GM12878 (cell line): ENCODE measurements around the gene LRRC75A. TPM values are rescaled to one million over a fixed set of nuclear protein-coding genes. Genes with fewer than 3 reads are reported as not detected.

ENCODE experiments used
- ATAC-seq: fragments of 200-7000 bp; cut with Tn5 transposase; 3 replicates; pipeline ENCODE4 v1.9.1; 2020; ENCODE audit warnings: mild to moderate bottlenecking, moderate library complexity
- BruUV-seq: library from RNA; stranded (reverse); fragments of 400-500 nt; replicated peaks from 2 replicates; lab custom pipeline; 2021; lab: Mats Ljungman, UMichigan
- CTCF ChIA-PET: fragments of 300-600 bp; sonication (Branson Sonifier 250); formaldehyde crosslinking; extraction: SDS; loops from one replicate; lab custom pipeline; 2021; ENCODE audit warnings: inconsistent platforms; lab: Yijun Ruan, JAX
- POLR2A ChIA-PET: fragments of 350-600 bp; formaldehyde crosslinking; extraction: SDS; loops from one replicate; lab custom pipeline; 2021; ENCODE audit warnings: inconsistent platforms; lab: Charles Lee
- RAD21 ChIA-PET: fragments of 300-600 bp; sonication (Branson Sonifier 250); formaldehyde crosslinking; loops from one replicate; lab custom pipeline; 2023; ENCODE audit warnings: antibody characterized with exemption; ENCODE audit not compliant: unreplicated experiment; lab: Charles Lee
- SMC1A ChIA-PET: fragments of 300-600 bp; sonication (Branson Sonifier 250); formaldehyde crosslinking; loops from one replicate; lab custom pipeline; 2023; ENCODE audit not compliant: unreplicated experiment, uncharacterized antibody; lab: Charles Lee
- DNase-seq: peaks from one replicate; pipeline ENCODE4 v3.0.0-alpha.2; 2011; ENCODE audit warnings: low read depth, low spot score
- FAIRE-seq: peaks from 3 replicates; lab custom pipeline; 2011; peaks lifted over from hg19 to GRCh38; lab: Jason Lieb, UNC
- H2AFZ ChIP-seq: 2 replicates; pipeline ENCODE4 v1.6.0; 2011; ENCODE audit warnings: low read depth, low read length, control low read depth; ENCODE audit not compliant: control insufficient read depth
- H3K27ac ChIP-seq: 2 replicates; pipeline ENCODE4 v1.5.1; 2011; ENCODE audit warnings: control low read depth; ENCODE audit not compliant: control insufficient read depth, insufficient read depth
- H3K27me3 ChIP-seq, 2 experiments: replicated peaks in 1 of 2; 2 replicates each; pipeline versions ENCODE4 v1.6.0 to v1.6.1; 2011; ENCODE audit warnings: low read length in 1 of 2; ENCODE audit not compliant: control insufficient read depth in 2 of 2, insufficient read depth in 2 of 2
- H3K36me3 ChIP-seq, 2 experiments: 2 replicates each; pipeline ENCODE4 v1.5.1; 2011; ENCODE audit warnings: low read length in 1 of 2; ENCODE audit not compliant: control insufficient read depth in 2 of 2, insufficient read depth in 2 of 2
- H3K4me1 ChIP-seq: 2 replicates; pipeline ENCODE4 v1.6.1; 2011; ENCODE audit warnings: mild to moderate bottlenecking, low read length, moderate library complexity, mixed read lengths; ENCODE audit not compliant: control insufficient read depth, insufficient read depth
- H3K4me2 ChIP-seq: 2 replicates; pipeline ENCODE4 v1.6.0; 2011; ENCODE audit warnings: control low read depth; ENCODE audit not compliant: control insufficient read depth, insufficient read depth
- H3K4me3 ChIP-seq: fragments of 200-600 bp; sonication (generic); 2 replicates; pipeline ENCODE4 v1.5.1; 2016
- H3K79me2 ChIP-seq: 2 replicates; pipeline ENCODE4 v1.6.0; 2011; ENCODE audit warnings: low read length; ENCODE audit not compliant: control insufficient read depth, insufficient read depth
- H3K9ac ChIP-seq: 2 replicates; pipeline ENCODE4 v1.8.0; 2011; ENCODE audit warnings: low read length, control low read depth, mixed read lengths; ENCODE audit not compliant: control insufficient read depth, insufficient read depth
- H3K9me3 ChIP-seq: replicated peaks from 3 replicates; pipeline ENCODE4 v1.5.1; 2011; ENCODE audit warnings: mild to moderate bottlenecking, low read length; ENCODE audit not compliant: control insufficient read depth, insufficient read depth
- H4K20me1 ChIP-seq: 2 replicates; pipeline ENCODE4 v1.6.0; 2011; ENCODE audit not compliant: control insufficient read depth, insufficient read depth
- GABPA ChIP-seq: IDR thresholded peaks from 2 replicates; pipeline ENCODE4 v1.6.1; 2014; ENCODE audit warnings: antibody characterized with exemption, low read depth, mild to moderate bottlenecking, inconsistent platforms
- NFYA ChIP-seq: IDR thresholded peaks from 2 replicates; pipeline ENCODE4 v1.6.1; 2011; ENCODE audit warnings: low read depth, mild to moderate bottlenecking, low read length, improper control_type of control experiment, borderline replicate concordance
- RAD21 ChIP-seq: IDR thresholded peaks from 2 replicates; pipeline ENCODE4 v1.6.1; 2011; ENCODE audit warnings: mild to moderate bottlenecking, low read depth, low read length, moderate library complexity; ENCODE audit not compliant: insufficient read depth
- whole genome bisulfite sequencing: methylation state at CpG from one replicate; pipeline ENCODE4 v1.1.6; 2016; ENCODE audit warnings: low lambda C conversion rate; ENCODE audit not compliant: insufficient replicate concordance, insufficient coverage; ENCODE audit errors: missing lambda C conversion rate; 5-methylcytosine and 5-hydroxymethylcytosine counted together
- in situ Hi-C: fragments of 300-500 bp; cut with MboI; formaldehyde crosslinking; loops from 9 replicates; pipeline ENCODE4 v1.14.3; 2018; ENCODE audit warnings: mixed read lengths
- intact Hi-C: fragments of 100-400 bp; cut with micrococcal nuclease; formaldehyde crosslinking; loops from one replicate; pipeline ENCODE4 v1.14.2; 2022; ENCODE audit not compliant: unreplicated experiment
- polyA plus RNA-seq, 11 experiments: library from polyadenylated mRNA; depleted of rRNA in 4 of 11; unstranded in 6 of 11; stranded (reverse) in 5 of 11; fragments of >200 nt; fragmentation: Nextera tagmentation in 4 of 11; fragmentation: Illumina TruSeq in 1 of 11; extraction: Ambion mirVana in 4 of 11; extraction: Trizol in 1 of 11; gene quantifications; 1 replicate in 1 of 11; 2 replicates in 10 of 11; pipeline versions ENCODE4 v1.2.1 to v1.2.3, GENCODE V29; 2011 to 2016; ENCODE audit warnings: inconsistent platforms in 2 of 11, missing spikeins in 2 of 11, low read depth in 1 of 11
- total RNA-seq, 4 experiments: library from RNA; depleted of rRNA in 3 of 4; stranded (reverse); fragments of >200 nt in 3 of 4; fragmentation: Illumina TruSeq in 1 of 4; extraction: Trizol in 1 of 4; gene quantifications; 2 replicates each; pipeline versions ENCODE4 v1.2.1 to v1.2.3, GENCODE V29; 2013 to 2021
- TF ChIP-seq, protein P1 (sequence below): fragments of 450-650 bp; formaldehyde crosslinking; IDR thresholded peaks from 2 replicates; pipeline ENCODE4 v1.4.0; 2020; ENCODE audit warnings: mild to moderate bottlenecking, moderate library complexity

Gene LRRC75A
- total and polyA plus RNA-seq, 10 of the 15 experiments (the other 5 are each of a cell fraction or from before 2014, with no cell fraction given), result 0.01 to 1.3 (median 0.09) TPM; not detected in 2

DNA sequence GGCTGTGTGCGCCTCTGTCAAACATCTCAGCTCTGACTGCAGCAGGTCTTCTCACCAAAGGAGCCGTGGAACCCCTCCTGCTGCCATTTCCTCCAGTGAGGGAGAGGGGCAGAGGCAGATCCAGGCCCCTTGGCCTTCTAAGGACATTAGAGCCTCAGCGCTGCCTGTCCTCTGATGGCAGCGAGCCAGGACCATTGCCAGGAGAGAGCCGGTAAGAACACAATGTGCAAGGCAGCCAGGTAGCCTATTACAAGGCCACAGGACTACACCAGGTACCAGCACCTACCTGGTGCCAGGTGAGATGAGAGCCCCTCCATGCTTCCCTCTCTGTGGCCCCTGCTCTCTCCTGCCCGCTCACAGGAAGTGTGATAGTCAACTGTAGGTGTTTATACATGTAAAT lies 11.0 kb downstream of the LRRC75A start:
- H3K36me3 ChIP-seq, result no peaks in the 10 kb centered on the region
- in situ Hi-C loops (no loop called here), intact Hi-C loops (no loop called here)
- CTCF ChIA-PET, result no interaction called here
- no peak overlapping the region for H3K4me2 ChIP-seq
- RAD21 ChIA-PET, result no interaction called here
- no TSS peak for BruUV-seq
- H2AFZ ChIP-seq, result no peak overlapping the region
- no peaks in the 10 kb centered on the region for H3K9me3 ChIP-seq
- WGBS, result 42% methylated on average over 6 of the region's 6 CpGs
- H3K27ac ChIP-seq, result no peak overlapping the region
- SMC1A ChIA-PET, result interaction anchor here (0.5 kb wide), 1 partner anchor 197 kb away, joined by 4 read pairs; no protein-coding TSS in a partner anchor
- H3K79me2 ChIP-seq, result no peaks in the 10 kb centered on the region
- no peak for TF ChIP-seq NFYA
- TF ChIP-seq, protein P1, sequence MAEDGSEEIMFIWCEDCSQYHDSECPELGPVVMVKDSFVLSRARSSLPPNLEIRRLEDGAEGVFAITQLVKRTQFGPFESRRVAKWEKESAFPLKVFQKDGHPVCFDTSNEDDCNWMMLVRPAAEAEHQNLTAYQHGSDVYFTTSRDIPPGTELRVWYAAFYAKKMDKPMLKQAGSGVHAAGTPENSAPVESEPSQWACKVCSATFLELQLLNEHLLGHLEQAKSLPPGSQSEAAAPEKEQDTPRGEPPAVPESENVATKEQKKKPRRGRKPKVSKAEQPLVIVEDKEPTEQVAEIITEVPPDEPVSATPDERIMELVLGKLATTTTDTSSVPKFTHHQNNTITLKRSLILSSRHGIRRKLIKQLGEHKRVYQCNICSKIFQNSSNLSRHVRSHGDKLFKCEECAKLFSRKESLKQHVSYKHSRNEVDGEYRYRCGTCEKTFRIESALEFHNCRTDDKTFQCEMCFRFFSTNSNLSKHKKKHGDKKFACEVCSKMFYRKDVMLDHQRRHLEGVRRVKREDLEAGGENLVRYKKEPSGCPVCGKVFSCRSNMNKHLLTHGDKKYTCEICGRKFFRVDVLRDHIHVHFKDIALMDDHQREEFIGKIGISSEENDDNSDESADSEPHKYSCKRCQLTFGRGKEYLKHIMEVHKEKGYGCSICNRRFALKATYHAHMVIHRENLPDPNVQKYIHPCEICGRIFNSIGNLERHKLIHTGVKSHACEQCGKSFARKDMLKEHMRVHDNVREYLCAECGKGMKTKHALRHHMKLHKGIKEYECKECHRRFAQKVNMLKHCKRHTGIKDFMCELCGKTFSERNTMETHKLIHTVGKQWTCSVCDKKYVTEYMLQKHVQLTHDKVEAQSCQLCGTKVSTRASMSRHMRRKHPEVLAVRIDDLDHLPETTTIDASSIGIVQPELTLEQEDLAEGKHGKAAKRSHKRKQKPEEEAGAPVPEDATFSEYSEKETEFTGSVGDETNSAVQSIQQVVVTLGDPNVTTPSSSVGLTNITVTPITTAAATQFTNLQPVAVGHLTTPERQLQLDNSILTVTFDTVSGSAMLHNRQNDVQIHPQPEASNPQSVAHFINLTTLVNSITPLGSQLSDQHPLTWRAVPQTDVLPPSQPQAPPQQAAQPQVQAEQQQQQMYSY (CRISPR knock-in tag), result no peak
- H3K9ac ChIP-seq, result no peak overlapping the region
- H3K4me1 ChIP-seq, result no peaks in the 10 kb centered on the region
- POLR2A ChIA-PET, result no interaction called here
- no peak for DNase-seq
- H4K20me1 ChIP-seq, result no peaks in the 10 kb centered on the region
- no peak overlapping the region for H3K4me3 ChIP-seq
- no peak for ATAC-seq
- H3K27me3 ChIP-seq, result peaks cover 0 to 3% of the 10 kb centered on the region in 2 experiments; a peak in 2 of 4 replicates
- FAIRE-seq, result no peak

DNA sequence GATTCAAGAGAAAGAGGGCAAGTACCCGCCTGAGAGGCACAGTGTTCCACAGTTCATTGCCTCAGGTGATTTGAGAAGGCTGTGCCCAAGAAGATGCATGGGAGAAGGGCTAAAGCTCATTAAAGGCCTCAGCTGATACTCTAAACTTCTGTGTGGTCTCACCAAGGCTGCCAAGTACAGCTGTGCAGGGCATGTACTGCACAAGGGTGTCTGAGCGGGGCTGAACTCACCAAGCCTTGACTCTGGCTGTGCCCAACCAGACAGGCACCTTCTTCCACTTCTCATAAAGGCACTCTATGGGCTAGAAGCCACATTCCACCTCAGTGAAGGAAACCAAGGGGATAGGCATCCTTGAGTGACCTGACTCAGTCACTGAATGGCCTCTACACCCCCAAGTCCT lies 12.7 kb downstream of the LRRC75A start:
- ATAC-seq (no peak), FAIRE-seq (no peak), DNase-seq (no peak)
- no peak overlapping the region for H3K27ac ChIP-seq
- ChIA-PET CTCF (no interaction called here), RAD21 (no interaction called here), SMC1A (no interaction called here), POLR2A (no interaction called here)
- TF ChIP-seq RAD21 (no peak), GABPA (no peak)
- TF ChIP-seq, protein P1 (CRISPR knock-in tag), result no peak
- no TSS peak for BruUV-seq
- no peak overlapping the region for H2AFZ ChIP-seq
- in situ Hi-C loops (no loop called here), intact Hi-C loops (no loop called here)
- no peak overlapping the region for H3K4me3 ChIP-seq
- H3K79me2 ChIP-seq, result no peaks in the 10 kb centered on the region
- H4K20me1 ChIP-seq, result no peaks in the 10 kb centered on the region
- no peak overlapping the region for H3K9ac ChIP-seq
- 27% methylated on average over 2 of the region's 2 CpGs for WGBS
- H3K4me2 ChIP-seq, result no peak overlapping the region
- H3K4me1 ChIP-seq, result no peaks in the 10 kb centered on the region
- peaks cover 0 to 3% of the 10 kb centered on the region in 2 experiments; a peak in 2 of 4 replicates for H3K27me3 ChIP-seq
- H3K9me3 ChIP-seq, result no peaks in the 10 kb centered on the region
- H3K36me3 ChIP-seq, result no peaks in the 10 kb centered on the region
